PC-9 (cell line): ENCODE data around the gene AGMAT.

ENCODE experiments used
- EZH2 ChIP-seq: fragments of 200-600 bp; sonication (generic); IDR thresholded peaks from 2 replicates; pipeline ENCODE4 v1.8.0; 2017; ENCODE audit warnings: antibody characterized with exemption, low read depth
- TF ChIP-seq, protein P1 (sequence below): fragments of 200-600 bp; sonication (generic); conservative IDR thresholded peaks from 2 replicates; pipeline ENCODE4 v1.6.1; 2017; ENCODE audit warnings: mixed run types, antibody characterized with exemption, mild to moderate bottlenecking, moderate library complexity

- no peak for TF ChIP-seq EZH2
- TF ChIP-seq, protein P1, sequence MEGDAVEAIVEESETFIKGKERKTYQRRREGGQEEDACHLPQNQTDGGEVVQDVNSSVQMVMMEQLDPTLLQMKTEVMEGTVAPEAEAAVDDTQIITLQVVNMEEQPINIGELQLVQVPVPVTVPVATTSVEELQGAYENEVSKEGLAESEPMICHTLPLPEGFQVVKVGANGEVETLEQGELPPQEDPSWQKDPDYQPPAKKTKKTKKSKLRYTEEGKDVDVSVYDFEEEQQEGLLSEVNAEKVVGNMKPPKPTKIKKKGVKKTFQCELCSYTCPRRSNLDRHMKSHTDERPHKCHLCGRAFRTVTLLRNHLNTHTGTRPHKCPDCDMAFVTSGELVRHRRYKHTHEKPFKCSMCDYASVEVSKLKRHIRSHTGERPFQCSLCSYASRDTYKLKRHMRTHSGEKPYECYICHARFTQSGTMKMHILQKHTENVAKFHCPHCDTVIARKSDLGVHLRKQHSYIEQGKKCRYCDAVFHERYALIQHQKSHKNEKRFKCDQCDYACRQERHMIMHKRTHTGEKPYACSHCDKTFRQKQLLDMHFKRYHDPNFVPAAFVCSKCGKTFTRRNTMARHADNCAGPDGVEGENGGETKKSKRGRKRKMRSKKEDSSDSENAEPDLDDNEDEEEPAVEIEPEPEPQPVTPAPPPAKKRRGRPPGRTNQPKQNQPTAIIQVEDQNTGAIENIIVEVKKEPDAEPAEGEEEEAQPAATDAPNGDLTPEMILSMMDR, result no peak
Measured at GRCh38 chr1:15627343-15627988, 42.6 kb upstream of the AGMAT start.
